Bronchus fibroblast of lung (primary cell): ENCODE measurements around the gene RRP36. TPM values are rescaled to one million over a fixed set of nuclear protein-coding genes. Genes with fewer than 3 reads are reported as not detected.

ENCODE experiments used
- total RNA-seq: library from RNA; depleted of rRNA; stranded (reverse); fragments of >200 nt; gene quantifications from 2 replicates; pipeline ENCODE4 v1.2.3, GENCODE V29; 2015

Gene RRP36, protein sequence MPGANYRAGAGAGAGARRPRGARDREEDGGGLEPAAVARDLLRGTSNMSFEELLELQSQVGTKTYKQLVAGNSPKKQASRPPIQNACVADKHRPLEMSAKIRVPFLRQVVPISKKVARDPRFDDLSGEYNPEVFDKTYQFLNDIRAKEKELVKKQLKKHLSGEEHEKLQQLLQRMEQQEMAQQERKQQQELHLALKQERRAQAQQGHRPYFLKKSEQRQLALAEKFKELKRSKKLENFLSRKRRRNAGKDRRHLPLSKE
- 109 and 114 TPM in 2 replicates for total RNA-seq

DNA sequence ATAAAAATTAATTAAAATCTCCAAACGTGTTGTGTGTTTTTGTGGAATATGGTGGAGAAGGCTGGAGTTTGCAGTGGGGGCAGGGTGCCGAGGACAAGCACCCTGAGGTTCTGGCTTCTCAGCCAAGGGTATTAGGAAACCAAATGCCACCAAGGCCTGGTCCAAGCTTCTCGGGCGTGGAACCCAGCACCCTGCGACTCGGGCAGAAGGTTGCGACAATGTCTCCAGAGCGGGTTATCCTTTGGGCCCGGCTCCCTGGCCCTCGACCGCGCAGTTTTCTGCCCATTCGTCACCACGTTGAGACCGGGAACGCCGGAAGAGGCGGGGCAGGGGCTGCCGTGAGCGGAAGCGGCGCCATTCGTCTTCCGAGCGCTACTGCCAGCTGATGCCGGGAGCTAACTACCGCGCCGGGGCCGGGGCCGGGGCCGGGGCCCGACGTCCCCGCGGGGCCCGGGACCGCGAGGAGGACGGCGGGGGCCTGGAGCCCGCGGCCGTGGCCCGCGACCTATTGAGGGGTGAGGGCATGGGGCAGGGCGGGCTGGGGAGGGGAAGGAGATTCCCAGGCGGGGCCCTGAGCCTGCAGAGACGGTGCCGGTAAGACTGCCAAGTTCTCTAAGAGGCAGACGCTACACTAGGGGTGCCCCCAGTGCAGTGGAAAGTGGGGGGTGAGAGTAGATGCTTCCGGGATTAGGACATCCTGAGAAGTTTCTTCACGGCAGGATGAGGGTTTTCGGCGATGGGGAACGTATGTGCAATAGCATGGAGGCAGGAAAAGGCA is at the start of gene RRP36:
Gene RRP36 (plus strand): TSS at position 354 of the 778 bp plus-strand sequence. CDS start 32 bp downstream, at position 386.

GRCh38 chr6:42978839-42979522 is 42.4 kb upstream of the RRP36 start, which contains the start of gene PEX6:
Gene PEX6 (minus strand): TSS chr6:42979181. CDS start chr6:42979150, 31 bp downstream.

GRCh38 chr6:42984001-42984923 is 37.2 kb upstream of the RRP36 start, which contains the start of gene PPP2R5D:
Gene PPP2R5D (plus strand): TSS chr6:42984570. CDS start chr6:42984678, 108 bp downstream.

GRCh38 chr6:43013843-43014433 is 7.5 kb upstream of the RRP36 start, which contains the start of the genes KLHDC3 and MEA1:
Gene KLHDC3 (plus strand): TSS chr6:43014249. CDS start chr6:43017193, 2,944 bp downstream.
Gene MEA1 (minus strand): TSS chr6:43013946. CDS start chr6:43013813, 133 bp downstream.

GRCh38 chr6:43053545-43054205 is 32.3 kb downstream of the RRP36 start, which contains the start of gene CUL7:
Gene CUL7 (minus strand): TSS chr6:43053851. CDS start chr6:43052788, 1,063 bp downstream.

DNA sequence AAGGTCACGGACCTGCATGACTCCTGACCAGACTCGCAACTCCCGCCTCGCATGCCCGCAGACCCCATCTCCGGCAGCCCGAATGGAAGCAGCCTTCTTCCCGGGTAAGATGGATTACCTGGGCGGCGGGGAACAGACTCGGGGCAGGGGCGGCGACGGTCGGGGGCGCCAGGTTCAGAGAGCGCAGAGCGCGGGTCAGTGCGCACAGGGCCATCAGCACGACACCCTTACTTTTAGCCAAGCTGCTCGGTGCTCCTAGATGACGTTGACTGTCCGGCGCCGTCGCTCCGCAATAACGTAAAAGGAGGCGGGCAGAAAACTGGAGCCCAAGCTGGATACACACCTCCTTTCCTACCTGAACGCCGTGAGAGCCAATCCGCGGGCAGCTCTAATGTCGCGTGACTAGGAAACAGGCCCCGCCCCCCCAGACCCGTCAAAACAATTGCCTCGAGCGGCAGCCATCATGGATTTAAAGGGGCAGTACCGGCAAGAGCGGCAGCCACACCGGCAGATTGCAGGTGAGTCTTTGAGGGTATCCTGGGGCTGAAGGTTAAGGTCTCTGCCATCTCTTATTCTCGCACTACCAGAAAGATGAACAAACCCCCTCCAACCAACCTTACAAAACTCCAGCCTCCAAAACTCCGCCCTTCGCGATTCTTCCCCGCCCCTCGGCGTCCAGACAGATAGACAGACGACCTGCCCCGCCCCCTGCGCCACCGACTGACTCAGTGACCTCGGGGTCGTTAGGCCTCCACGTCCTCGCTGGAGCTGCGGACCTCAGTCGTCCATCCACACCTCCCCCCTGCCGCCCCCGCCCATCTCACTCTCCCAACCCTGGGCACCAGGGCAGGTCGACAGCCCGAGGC is 38.0 kb downstream of the RRP36 start, which contains the start of the genes KLC4 and MRPL2:
Gene KLC4 (plus strand): TSS at position 464 of the 866 bp plus-strand sequence. CDS start 1,705 bp downstream, outside the sequence.
Gene MRPL2 (minus strand): TSS at position 267 of the 866 bp plus-strand sequence. CDS start 53 bp downstream, at position 214.

GRCh38 chr6:43075670-43076463 is 54.4 kb downstream of the RRP36 start, which contains the start of gene PTK7:
Gene PTK7 (plus strand): TSS chr6:43076314. CDS start chr6:43076489, 175 bp downstream.

Other genes with a start within 250 kb of the RRP36 start
- 2.7 and 3.4 TPM in 2 replicates for gene BICRAL, start 239.6 kb upstream of the RRP36 start, total RNA-seq
- 97.8 and 108 TPM in 2 replicates for gene RPL7L1, start 142.0 kb upstream of the RRP36 start, total RNA-seq
- gene PTCRA, start 105.6 kb upstream of the RRP36 start, total RNA-seq, result not detected in 2 replicates
- 28.7 and 29.3 TPM in 2 replicates for gene CNPY3, start 92.1 kb upstream of the RRP36 start, total RNA-seq
- gene GNMT, start 60.9 kb upstream of the RRP36 start, total RNA-seq, result not detected in 2 replicates
- 22.0 and 23.2 TPM in 2 replicates for gene PEX6, start 42.4 kb upstream of the RRP36 start, total RNA-seq
- 54.3 and 71.8 TPM in 2 replicates for gene PPP2R5D, start 37.1 kb upstream of the RRP36 start, total RNA-seq
- gene MEA1, start 7.7 kb upstream of the RRP36 start, total RNA-seq, result 110 and 111 TPM in 2 replicates
- 83.7 and 84.1 TPM in 2 replicates for gene KLHDC3, start 7.4 kb upstream of the RRP36 start, total RNA-seq
- gene CUL7, start 32.2 kb downstream of the RRP36 start, total RNA-seq, result 27.6 and 30.0 TPM in 2 replicates
- gene MRPL2, start 37.8 kb downstream of the RRP36 start, total RNA-seq, result 32.6 and 53.5 TPM in 2 replicates
- 7.6 and 8.3 TPM in 2 replicates for gene KLC4, start 38.0 kb downstream of the RRP36 start, total RNA-seq
- 96.6 and 102 TPM in 2 replicates for gene PTK7, start 54.7 kb downstream of the RRP36 start, total RNA-seq
- 25.9 and 26.0 TPM in 2 replicates for gene SRF, start 149.6 kb downstream of the RRP36 start, total RNA-seq
- gene CUL9, start 160.6 kb downstream of the RRP36 start, total RNA-seq, result 17.4 and 22.9 TPM in 2 replicates
- 70.2 and 74.8 TPM in 2 replicates for gene DNPH1, start 207.9 kb downstream of the RRP36 start, total RNA-seq
- under 0.01 TPM in 1 of 2 replicates, not detected in the other for gene TTBK1, start 221.9 kb downstream of the RRP36 start, total RNA-seq